Panc1 (cell line): ENCODE measurements around the gene AMDHD2.

ENCODE experiments used
- CTCF ChIP-seq: fragments of 450-650 bp; IDR thresholded peaks from 2 replicates; pipeline ENCODE4 v1.5.1; 2017; ENCODE audit warnings: mild to moderate bottlenecking
- POLR2AphosphoS5 ChIP-seq: IDR thresholded peaks from 2 replicates; pipeline ENCODE4 v1.6.1; 2012; ENCODE audit warnings: mild to moderate bottlenecking, low read depth, low read length, moderate library complexity

- no peak for TF ChIP-seq CTCF
- no peak for TF ChIP-seq POLR2AphosphoS5
Measured at GRCh38 chr16:2527071-2527783, 7.1 kb downstream of the AMDHD2 start.
